Measurements from ENCODE around the gene BNC2.

Gene BNC2

DNA sequence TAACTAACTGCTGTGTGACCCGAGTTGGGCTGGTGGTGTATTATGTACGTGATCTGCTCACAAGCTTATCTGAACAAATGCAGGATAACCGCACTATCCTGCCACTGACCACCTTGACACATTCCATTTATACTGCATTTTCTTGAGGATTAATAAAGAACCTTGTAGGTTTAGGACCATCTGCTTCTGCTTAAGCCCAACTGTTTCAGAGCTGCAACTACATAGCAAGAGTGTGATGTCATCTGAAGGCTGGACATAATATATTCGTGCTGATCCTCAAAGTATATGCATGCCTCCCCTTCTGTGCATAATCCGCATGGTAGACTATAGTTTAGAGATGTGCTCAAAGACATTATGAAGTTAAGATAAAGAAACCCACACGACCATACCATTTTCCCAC lies 435.9 kb downstream of the BNC2 start:
- DNase-seq = no peak

- DNase-seq = no peak
Observed at GRCh38 chr9:16433494-16433893, 437.0 kb downstream of the BNC2 start.

GRCh38 chr9:16431666-16432392 lies 438.6 kb downstream of the BNC2 start:
- no peak for DNase-seq

DNA sequence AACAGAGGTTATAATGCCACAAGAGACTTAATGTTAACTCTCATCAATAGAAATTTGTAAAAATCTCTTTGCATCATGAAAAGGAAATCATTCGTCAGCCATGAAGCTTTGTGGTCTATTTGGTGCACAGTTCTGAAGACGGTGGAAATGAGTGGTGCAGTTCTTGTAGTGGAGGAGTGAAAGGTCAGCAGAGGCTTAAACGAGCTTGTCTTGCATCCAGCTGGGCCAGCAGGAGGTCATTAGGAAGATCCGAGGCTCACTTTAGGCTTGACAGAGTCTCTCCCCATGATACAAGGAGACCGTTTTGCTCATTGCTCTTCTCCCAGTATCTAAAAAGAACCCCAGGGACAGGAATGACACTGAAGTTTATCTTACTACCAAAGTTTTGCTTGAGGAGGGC lies 440.8 kb downstream of the BNC2 start:
- no peak for DNase-seq

DNA sequence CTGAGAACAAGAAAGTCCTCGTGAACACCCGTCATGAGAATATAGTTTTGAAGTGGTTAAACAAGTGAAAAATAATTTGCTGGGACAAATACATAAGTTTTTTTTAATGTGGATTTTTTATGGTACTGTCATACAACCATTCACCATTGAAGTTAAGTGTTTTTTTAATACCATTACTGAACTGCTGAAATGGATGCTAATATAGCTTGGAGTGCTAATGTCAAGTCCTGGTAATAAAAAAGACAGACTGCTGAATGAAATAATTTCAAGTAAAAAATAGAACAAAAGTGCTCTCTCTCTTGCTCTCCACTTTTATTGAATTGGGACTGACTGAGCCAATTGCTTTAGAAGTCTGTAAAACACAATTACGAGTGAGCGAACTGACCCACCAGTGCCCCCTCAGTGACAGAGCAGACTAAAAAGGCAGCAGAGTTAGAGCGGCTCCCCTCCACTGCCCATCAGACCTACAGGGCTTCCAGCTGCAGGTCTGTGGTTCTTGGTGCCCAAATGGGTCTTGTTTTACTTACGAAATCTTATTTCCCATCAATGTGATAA lies 442.5 kb downstream of the BNC2 start:
- DNase-seq = no peak

DNA sequence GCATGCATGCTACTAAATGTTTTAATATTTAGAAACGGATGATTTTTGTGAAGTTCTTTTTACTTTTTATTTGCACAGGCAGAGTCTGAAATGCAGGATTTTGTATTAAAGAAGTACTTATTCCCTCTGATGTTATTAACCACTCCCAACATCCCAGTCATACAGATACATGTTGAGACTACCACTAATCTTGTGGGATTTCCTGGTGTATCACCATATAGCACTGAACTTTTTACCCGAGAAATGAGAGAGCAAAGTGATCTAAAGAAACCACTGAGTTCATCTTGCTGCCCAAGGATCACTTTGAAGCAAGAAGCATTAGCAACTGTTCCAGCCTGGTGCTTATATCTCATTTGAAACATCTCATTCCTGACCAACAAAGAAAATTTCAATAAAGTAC lies 443.8 kb downstream of the BNC2 start:
- no peak for DNase-seq

GRCh38 chr9:16425562-16426231 lies 444.8 kb downstream of the BNC2 start:
- DNase-seq = peak; percentile 19

GRCh38 chr9:16422114-16422513 lies 448.4 kb downstream of the BNC2 start:
- DNase-seq = no peak

DNA sequence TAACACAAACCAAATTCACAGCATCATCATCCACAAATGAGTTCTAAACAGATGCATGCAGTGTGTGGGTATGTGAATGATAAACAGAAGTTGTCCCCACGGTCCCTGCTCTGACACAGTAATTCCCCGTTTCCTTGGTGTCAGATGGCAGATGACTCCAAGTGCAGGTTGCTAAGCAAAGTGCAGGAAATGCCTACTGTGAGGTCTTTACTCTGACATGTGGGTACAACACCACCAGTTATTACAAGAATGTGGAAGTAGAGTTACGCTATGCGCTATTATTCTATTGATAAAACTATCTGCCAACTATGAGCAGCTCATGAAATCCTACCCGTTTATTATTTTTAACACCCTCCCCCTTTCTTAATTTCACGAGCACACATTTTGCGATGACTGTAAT lies 448.9 kb downstream of the BNC2 start:
- peak; percentile 9 for DNase-seq

DNA sequence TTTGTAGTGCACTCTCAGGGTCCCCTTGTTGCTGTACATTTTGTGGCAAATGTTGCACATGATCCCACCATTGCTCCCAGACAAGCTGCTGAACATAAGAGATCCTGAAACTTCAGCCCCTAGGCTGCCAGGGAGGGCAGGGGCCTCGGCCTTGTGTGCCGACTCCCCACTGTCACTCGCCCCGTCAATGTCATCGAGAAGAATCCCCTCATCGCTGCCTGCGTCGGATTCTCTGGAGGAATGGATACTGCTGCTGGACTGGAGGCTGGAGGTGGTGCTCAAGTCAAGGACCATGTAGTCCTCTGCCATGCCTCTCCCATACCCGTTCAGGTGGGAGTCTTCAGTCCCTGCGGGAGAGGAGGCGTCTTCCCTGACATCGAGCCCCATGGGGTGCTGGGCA lies 451.3 kb downstream of the BNC2 start:
- no peak for DNase-seq

GRCh38 chr9:16418721-16419120 lies 451.7 kb downstream of the BNC2 start:
- DNase-seq = no peak

- DNase-seq = no peak
Observed at GRCh38 chr9:16417749-16418148, 452.7 kb downstream of the BNC2 start.

GRCh38 chr9:16417161-16417560 lies 453.3 kb downstream of the BNC2 start:
- peak; percentile 3 for DNase-seq

DNA sequence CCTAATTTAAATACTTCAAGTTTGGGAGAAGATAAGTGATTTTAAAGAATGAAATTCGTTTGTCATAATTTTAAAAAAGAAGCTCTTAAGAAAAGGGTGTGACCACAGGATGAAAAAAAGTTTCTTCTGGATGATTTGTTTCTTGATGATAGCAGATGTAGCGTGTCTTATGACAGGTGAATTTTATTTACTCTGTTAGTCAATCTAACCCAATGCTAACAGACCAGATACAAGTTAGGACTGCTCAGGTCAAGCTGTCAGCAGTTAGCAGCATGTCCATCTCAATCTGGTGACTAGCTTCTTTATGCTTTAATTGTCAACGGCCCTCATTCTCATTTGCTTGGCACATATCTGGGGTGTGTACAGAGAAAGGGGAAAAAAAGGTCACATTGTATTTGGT lies 456.0 kb downstream of the BNC2 start:
- DNase-seq = peak; percentile 75

- DNase-seq = no peak
Observed at GRCh38 chr9:16413509-16414016, 456.9 kb downstream of the BNC2 start.

DNA sequence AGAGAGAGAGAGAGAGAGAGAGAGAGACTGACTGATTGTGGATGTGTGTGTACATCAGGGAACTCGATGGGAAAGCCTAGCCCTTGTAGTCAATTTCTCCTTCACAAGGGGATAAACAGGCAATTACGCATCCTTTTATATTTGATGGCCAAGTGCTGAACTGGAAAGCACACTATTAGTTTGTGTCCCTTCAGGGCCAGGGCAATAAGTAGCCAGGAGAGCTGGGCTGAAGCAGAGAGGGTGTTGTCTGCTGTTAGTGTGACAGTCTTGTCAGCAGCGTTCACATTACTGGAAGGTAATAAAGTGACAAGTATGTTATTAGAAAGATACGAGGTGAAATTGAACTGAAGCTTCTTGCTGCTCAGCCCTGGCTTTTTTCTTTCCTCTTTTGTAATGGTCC lies 457.7 kb downstream of the BNC2 start:
- no peak for DNase-seq

DNA sequence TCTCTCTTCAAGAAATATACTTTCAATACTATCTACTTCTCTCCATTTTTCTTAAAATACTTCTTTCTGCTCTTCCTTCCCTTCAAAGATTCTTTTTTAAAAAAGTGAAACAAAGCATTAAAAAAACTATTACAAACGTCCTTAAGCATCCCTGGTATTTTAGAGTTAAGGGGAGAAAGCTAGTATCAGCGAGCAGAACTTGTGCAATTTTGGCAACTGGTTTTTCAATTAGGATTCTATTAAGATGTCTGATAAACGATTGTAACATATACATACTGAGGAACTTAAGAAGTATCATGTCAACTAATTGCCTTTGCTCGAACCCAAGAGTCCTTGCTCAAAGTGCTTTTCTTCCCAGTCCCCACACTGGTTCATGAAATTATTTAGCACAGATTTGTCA lies 459.2 kb downstream of the BNC2 start:
- no peak for DNase-seq

DNA sequence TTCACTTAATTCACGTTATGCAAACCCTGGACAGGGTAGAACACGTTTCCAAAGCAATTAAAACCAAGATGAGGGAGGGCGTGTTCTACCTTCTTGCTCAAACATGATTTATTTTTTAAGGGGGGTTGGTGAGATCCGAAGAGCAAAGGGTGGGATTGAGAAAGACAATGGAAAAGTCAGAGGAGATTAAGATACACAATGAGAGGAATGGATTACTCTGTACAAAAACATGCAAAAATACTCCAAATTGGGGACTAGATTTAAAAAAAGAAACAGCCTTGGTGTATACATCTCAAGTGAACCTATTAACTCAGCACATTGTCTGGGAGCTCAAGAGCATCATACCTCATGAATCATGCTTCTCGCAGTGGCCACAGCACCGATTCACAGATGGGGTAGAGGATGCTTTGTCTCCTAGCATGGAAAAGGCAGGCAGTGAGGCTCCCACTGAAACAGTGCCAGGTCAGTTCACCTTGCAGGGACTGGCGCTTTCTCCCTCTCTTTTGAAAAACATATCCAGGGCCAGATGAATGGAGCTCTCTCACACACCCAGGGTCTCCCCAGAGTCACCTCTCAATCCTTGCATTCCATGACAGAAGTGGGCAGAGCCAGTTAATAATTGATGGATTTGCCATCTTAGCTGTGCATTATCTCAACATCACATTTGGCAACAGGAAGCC lies 459.7 kb downstream of the BNC2 start:
- DNase-seq = no peak

DNA sequence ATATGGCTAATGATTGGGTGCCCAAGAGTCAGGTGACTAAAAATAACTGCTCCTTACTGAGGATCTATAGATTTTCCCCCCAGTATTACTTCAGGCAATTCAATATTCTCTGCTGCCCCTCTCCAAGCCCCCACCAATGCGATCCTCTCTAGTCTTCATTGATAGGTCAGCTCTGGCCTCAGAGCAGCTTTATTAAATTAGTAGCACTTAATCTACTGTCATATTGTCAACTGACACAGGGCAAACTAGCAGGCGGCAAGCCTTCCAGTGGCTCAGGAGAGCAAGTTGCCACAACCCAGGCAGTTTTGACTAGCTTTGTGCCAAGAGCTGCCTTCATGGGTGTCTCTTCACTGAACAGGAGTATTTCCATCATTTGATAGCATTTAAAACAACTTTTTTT lies 462.9 kb downstream of the BNC2 start:
- no peak for DNase-seq

- DNase-seq = peak; percentile 30
Observed at GRCh38 chr9:16406526-16407225, 463.8 kb downstream of the BNC2 start.

DNA sequence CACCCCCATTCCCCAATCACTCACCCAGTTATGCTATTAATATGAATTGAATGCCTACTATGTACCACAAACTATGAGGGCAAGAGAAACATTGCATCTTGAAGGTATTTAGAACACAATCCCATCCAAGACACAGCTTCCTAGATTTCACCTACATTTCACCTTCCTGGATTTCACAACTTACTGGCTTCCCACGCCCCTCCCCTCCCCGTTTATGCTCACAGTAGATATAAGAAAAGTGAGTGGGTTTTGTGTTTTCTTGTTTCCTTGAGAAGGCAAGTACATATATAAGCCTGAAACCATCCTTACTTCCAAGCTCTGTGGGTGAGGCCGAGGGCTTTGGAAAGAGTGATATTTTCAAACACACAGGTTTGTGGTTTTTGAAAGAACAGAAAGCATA lies 465.0 kb downstream of the BNC2 start:
- no peak for DNase-seq

GRCh38 chr9:16401701-16402100 lies 468.8 kb downstream of the BNC2 start:
- no peak for DNase-seq

DNA sequence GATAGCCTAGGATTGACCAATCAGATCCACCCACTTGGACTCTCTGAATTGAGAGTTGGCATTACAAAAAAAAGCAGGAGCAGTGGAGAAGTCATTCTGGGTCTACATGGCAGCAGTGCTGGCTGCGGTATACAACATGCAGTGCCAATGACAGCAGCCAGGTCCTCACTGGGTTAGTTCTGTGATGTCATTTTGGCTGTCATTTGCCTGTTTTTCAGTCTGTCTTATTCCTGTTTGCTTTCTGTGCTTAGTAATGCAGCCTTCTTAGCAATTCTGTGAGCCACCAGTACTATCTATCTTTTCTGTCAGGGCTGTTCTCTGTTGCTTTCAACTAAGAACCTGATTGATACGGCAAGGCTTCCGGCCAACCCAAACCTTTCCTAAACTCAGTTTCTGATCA lies 471.8 kb downstream of the BNC2 start:
- DNase-seq = no peak
